Skin of body (tissue), 3 donors: ENCODE data around the gene SLC45A2. TPM values are rescaled to one million over a fixed set of nuclear protein-coding genes. Genes with fewer than 3 reads are reported as not detected.
"Not testable (repeated sequence)": the region's sequence is repeated elsewhere in the genome, so short reads cannot be mapped to it uniquely, and the experiment has no call there.

ENCODE experiments used
- DNase-seq: peaks from one replicate; lab custom pipeline; 2025; lab: John Stamatoyannopoulos, UW
- small RNA-seq: library from RNA; depleted of rRNA; stranded (forward); fragments of <200 nt; gene quantifications from one replicate; pipeline ENCODE3, GENCODE V24; 2014; ENCODE audit warnings: low replicate concordance
- total RNA-seq: library from RNA; depleted of rRNA; stranded (reverse); fragments of >200 nt; gene quantifications from one replicate; pipeline ENCODE4 v1.2.3, GENCODE V29; 2014

The SLC45A2 gene
- total RNA-seq, 1 donor from 2014 or later = 0.39 TPM

GRCh38 chr5:33929925-33930690 lies 54.4 kb downstream of the SLC45A2 start:
- no peak for DNase-seq

- no peak for DNase-seq
Measured at GRCh38 chr5:33928283-33928682, 56.2 kb downstream of the SLC45A2 start.

DNA sequence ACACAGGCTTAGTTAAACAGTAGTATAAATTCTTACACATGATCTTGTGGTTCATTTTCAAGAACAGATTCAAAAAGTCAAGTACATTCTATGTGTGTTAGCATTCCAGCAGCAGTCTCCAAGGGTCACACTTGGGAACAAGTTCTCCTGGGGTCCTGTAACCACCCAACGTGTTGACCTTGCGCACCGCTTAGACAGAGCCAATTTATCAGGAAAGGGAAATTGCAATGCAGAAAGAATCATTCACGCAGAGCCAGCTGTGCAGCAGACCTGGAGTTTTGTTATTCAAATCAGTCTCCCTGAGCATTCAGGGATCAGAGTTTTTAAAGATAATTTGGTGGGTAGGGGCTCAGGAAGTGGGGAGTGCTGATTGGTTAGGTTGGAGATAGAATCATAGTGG lies 56.8 kb downstream of the SLC45A2 start:
- no peak for DNase-seq

DNA sequence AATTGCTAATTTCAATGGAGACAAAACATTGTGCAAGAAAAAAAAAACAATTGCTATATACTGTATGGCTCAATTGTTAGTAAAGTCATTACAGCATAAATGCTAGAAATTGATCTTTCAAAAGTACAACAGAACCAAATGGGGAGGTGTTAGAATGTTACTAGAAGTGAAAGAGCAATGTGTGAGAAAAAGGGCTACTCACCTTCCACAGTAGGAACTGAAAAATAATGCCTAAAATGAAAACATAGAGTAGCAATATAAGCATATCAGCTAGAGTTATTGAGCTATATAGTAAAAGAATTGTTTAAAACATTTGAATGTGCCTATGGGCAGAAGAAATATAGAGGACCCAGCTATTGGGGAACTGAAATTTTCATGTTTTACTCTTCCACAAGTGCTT lies 59.2 kb downstream of the SLC45A2 start:
- no peak for DNase-seq

DNA sequence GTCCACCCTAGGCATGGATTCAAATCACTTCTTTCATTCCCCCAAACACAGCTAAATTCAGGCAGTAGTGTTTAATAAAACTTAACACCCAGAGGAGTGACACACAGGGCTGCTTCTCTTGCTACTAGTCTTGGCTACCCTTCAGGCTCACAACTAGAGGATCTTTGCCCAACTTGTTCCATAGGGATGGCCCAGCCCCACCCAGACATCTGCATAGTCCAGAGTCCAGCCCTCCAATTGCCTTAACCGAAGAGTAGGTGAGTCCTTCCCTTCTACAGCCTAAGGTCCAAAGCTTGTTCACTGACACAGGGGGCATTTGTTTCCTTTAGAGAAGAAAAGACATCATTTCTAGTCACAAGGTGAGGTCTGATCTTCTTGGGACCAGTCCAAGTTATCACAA lies 63.5 kb downstream of the SLC45A2 start:
- no peak for DNase-seq

DNA sequence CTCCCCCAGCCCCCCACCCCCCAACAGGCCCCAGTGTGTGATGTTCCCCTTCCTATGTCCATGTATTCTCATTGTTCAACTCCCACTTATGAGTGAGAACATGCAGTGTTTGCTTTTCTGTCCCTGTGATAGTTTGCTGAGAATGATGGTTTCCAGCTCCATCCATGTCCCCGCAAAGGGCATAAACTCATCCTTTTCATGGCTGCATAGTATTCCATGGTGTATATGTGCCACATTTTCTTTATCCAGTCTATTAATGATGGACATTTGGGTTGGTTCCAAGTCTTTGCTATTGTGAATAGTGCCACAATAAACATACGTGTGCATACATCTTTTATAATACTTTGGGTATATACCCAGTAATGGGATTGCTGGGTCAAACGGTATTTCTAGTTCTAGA lies 69.6 kb downstream of the SLC45A2 start:
- not testable (repeated sequence) for DNase-seq

GRCh38 chr5:33906248-33906647 lies 78.2 kb downstream of the SLC45A2 start:
- DNase-seq = not testable (repeated sequence)

GRCh38 chr5:33905381-33905780 lies 79.1 kb downstream of the SLC45A2 start:
- DNase-seq = no peak

DNA sequence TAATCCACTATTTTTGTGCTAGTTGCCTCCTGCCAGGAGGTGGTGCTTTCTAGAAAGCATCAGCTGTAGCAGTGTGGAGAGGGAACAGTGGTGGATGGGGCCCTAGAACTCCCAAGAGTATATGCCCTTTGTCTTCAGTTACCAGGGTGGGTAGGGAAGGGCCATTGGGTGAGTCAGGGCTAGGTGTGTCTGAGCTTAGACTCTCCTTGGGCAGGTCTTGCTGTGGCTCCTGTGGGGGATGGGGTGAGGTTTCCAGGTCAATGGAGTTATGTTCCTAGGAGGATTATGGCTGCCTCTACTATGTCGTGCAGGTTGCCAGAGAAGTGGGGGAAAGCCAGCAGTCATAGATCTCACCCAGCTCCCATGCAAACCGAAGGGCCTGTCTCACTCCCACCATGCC lies 81.4 kb downstream of the SLC45A2 start:
- no peak for DNase-seq

GRCh38 chr5:33901156-33901555 lies 83.3 kb downstream of the SLC45A2 start:
- peak; percentile 45 for DNase-seq

Small RNA genes within 50 kb of the gene (small RNA-seq; reads per million reads assigned to genes)
- gene AC139783.1 = not detected

Other genes with a start within 250 kb of the SLC45A2 start
- gene ADAMTS12, start 92.7 kb downstream of the SLC45A2 start, total RNA-seq = 26.8 TPM
- not detected for gene RXFP3, start 48.3 kb downstream of the SLC45A2 start, total RNA-seq
- 5.6 TPM for gene AMACR, start 23.4 kb upstream of the SLC45A2 start, total RNA-seq
- gene C1QTNF3, start 58.5 kb upstream of the SLC45A2 start, total RNA-seq = 34.8 TPM